HG02623 (cell line): ENCODE results near the gene MYBPH.

Experiments used
- ATAC-seq: cut with Tn5 transposase; IDR thresholded peaks from one replicate; pipeline ENCODE4 v1.9.1; 2021; ENCODE audit warnings: moderate library complexity; ENCODE audit not compliant: unreplicated experiment

MYBPH gene, protein sequence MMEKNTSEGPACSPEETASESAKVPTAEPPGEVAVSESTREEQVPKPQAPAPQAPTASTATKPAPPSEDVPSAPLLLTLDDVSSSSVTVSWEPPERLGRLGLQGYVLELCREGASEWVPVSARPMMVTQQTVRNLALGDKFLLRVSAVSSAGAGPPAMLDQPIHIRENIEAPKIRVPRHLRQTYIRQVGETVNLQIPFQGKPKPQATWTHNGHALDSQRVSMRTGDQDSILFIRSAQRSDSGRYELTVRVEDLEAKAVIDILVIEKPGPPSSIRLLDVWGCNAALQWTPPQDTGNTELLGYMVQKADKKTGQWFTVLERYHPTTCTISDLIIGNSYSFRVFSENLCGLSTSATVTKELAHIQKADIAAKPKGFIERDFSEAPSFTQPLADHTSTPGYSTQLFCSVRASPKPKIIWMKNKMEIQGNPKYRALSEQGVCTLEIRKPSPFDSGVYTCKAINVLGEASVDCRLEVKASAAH

GRCh38 chr1:203175237-203175826, at the start of gene MYBPH:
Gene MYBPH (minus strand): TSS chr1:203175826. CDS start chr1:203175755, 71 bp downstream.
- ATAC-seq = no peak

DNA sequence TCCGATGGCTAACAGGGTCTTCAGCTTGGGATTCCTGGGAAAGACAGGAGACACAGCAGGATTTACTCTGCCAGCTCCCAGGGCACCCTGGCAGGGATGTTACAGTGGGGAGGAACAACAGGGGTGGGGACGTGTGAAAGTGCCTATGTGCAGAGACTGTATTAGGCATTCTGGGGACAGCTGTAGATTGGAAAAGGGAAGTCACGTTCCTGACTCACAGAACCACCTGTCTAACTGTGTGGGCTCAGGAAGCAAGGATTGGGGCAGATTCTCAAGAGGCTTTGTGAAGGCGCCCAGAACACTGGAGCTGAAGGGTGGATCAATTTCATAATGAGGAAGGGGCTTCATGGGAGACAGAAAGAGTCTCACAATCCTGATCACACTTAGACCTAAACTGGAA, 49.4 kb upstream of the MYBPH start:
- ATAC-seq = no peak

- no peak for ATAC-seq
These were observed 47.6 kb upstream of the MYBPH start for GRCh38 chr1:203223012-203223775.

- ATAC-seq = no peak
These were observed 44.3 kb upstream of the MYBPH start for GRCh38 chr1:203219934-203220333.

DNA sequence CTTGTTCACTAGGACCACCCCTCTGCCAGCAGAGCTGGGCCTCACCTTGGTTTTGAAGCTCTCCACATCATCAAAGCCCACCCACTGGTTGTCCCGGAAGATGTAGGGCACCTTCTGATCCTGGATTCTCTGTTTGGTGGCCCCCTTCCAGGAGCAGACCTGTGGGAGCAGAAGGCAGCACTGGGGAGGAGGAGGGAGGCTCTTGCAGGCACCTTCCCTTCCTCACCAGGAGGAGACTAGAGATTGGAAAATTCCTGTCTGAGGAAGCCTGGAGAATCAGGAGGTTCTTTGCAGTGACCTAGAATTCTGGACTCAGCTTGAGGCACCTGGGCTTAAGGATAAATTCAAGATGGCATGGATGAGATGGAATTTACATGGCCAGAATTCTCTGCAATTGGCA, 43.5 kb upstream of the MYBPH start:
- no peak for ATAC-seq

DNA sequence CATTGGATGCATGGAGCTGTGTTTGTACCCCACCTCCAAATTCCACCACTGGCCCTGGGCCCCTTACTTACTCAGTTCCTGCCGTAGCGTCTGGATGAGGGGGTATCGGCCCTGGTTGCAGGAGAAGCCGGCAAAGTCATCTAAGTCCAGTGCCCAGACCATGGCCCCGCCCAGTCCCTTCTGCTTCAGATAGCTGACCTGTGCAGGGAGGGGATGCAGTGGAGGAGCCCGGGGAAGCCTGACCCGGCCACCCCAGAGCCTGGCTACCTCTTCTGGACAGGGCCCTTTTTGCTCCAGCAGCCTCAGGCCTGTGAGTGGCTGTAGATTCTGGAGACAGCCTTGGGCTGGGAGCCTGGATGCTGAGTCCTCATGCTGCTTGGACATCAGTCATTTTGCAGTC, 42.0 kb upstream of the MYBPH start:
- no peak for ATAC-seq

DNA sequence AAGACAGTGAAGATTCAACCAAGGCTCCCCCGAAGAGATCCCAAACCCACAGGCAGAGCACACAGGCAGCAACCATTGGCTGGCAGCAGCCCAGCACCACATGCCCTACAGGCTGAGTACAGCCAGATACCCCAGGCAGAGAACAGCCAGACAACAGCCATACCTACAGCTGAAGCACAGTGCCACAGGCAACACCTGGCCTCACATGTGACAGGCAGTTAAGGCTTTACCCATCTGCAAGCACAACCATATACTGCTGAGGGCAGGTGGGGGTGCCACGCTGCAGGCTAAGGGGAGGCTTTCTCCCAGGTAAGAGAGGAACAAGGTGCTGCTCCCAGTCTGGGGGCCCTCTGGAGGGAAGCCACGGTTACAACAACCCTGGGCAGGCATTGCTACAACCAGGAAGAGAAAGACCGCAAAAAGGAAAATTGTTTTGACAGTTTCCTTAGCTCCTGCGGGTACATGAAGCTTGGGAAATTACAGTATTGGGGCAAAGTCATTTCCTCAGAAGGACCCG, 41.6 kb upstream of the MYBPH start:
- ATAC-seq = no peak

DNA sequence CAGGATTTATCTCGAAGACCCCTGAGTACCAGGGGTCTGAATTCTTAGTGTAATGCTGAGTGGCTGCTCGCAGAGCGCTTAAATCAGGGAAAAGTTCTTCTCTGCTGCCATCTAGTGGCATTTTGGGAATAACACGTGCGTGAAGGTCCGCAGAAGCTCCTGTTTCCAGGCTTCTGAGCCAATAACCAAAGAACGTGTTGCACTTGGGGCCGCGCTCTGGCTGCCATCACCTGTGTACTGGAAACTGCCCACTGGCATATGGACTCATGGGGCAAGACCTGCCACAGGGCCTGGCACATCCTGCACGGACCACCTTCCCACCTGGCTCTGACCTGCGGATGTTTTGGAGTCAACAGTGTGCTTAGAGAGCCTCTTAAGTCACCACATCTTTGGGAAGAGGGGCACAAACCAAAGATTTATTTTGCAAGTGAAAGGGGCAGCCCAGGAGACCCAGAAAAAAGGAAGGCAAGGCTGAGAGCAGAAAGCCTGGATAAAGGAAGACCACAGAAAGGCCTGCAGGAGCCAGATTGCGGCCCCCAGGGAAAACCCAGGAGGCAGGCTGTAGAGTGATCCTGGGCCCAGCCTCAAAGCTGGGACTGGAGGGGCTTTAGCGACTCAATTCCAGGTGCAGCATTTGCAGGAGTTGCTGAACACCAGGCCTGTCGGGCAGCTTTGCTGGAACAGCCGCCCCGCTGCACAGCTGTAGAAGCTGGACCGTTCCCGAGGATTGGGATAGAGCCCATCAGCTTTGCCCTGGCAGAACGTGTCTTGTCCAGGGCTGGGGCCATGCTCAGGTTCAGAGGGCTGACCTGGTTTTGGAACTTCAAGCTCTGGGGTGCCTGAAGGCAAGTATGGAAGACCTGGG, 40.9 kb upstream of the MYBPH start:
- ATAC-seq = no peak

- no peak for ATAC-seq
These were observed 39.9 kb upstream of the MYBPH start for GRCh38 chr1:203215573-203215972.

- no peak for ATAC-seq
These were observed 39.2 kb upstream of the MYBPH start for GRCh38 chr1:203214871-203215270.

GRCh38 chr1:203213126-203213525, 37.5 kb upstream of the MYBPH start:
- no peak for ATAC-seq

- no peak for ATAC-seq
These were observed 36.2 kb upstream of the MYBPH start for GRCh38 chr1:203211812-203212211.

GRCh38 chr1:203210988-203211387, 35.4 kb upstream of the MYBPH start:
- ATAC-seq = no peak

- no peak for ATAC-seq
These were observed 34.7 kb upstream of the MYBPH start for GRCh38 chr1:203210350-203210749.

- ATAC-seq = no peak
These were observed 32.6 kb upstream of the MYBPH start for GRCh38 chr1:203208181-203208580.

DNA sequence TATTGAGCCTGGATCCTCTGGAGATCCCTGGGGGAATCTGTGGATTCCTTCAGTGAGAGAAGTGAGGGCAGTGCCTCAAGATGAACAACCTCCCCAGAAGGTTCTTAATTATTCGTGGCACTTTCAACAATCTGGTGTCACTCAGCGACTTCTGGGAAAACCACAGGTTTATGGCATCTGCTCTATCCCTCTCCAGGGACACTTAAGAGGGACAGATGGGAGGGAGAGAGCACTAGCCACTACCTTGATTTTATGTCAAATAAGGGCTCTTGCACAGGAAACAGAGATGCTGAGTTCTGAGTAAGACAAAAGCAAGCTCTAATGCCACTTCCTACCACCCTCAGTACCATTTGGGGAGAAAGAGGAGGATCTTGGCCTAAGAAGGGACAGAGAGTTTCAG, 32.1 kb upstream of the MYBPH start:
- no peak for ATAC-seq

- no peak for ATAC-seq
These were observed 30.6 kb upstream of the MYBPH start for GRCh38 chr1:203206129-203206687.

GRCh38 chr1:203204756-203205155, 29.1 kb upstream of the MYBPH start:
- ATAC-seq = no peak

DNA sequence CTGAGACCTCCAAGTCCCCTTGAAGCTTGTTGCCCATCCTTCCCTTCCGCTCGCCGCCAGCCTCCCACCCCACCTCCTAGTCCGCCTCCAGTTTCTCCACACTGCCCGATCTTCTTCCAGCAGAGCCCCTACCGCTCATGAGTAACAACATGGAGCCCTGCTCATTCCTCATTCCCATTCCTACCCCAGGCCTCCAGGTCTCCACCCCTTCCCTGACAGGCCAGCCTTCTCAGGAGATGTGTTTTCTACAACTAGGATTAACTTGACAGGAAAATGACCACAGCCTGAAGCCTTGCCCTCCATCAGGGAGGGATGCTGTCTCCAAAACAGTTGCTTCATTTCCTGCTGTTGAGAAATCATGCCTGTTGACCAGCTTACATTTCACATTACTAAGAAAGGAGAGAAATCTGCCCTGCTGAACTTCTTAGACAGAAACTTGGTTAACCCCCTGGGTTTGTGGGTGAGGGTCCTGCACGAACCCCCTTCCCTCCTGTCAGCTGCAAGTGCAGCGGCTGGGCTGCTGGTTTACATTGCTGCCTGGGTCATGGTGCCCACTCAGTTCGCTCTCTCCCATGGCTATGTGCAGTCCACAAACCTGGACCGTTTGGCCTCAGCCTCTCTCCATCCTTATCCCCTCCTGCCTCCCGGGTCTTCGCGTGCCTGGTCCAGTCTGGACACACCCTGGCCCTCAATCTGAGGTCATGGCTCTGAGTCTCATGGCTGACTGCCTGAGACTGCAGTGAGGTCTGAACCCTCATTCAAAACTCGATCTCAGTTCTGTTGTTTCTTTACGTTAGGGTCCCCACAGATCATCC, 27.0 kb upstream of the MYBPH start:
- ATAC-seq = no peak
